Measurements from ENCODE around the gene SPECC1.

GRCh38 chr17:20033415-20033814, 24.3 kb downstream of the SPECC1 start:
- TF ChIP-seq, protein P1, sequence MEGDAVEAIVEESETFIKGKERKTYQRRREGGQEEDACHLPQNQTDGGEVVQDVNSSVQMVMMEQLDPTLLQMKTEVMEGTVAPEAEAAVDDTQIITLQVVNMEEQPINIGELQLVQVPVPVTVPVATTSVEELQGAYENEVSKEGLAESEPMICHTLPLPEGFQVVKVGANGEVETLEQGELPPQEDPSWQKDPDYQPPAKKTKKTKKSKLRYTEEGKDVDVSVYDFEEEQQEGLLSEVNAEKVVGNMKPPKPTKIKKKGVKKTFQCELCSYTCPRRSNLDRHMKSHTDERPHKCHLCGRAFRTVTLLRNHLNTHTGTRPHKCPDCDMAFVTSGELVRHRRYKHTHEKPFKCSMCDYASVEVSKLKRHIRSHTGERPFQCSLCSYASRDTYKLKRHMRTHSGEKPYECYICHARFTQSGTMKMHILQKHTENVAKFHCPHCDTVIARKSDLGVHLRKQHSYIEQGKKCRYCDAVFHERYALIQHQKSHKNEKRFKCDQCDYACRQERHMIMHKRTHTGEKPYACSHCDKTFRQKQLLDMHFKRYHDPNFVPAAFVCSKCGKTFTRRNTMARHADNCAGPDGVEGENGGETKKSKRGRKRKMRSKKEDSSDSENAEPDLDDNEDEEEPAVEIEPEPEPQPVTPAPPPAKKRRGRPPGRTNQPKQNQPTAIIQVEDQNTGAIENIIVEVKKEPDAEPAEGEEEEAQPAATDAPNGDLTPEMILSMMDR (conservative IDR thresholded peaks at IDR 0.05; ENCODE audit: low read depth, low read length): no peak
- TF ChIP-seq EZH2phosphoT487 (IDR thresholded peaks at IDR 0.05; ENCODE audit: borderline replicate concordance, low read length) (no peak), EZH2 (IDR thresholded peaks at IDR 0.05; ENCODE audit: low read length, unreplicated experiment) (no peak)

Data from PC-3 (cell line).